SK-N-MC (cell line): ENCODE data around the gene SORBS1.

Experiments
- DNase-seq: peaks from one replicate; pipeline ENCODE4 v3.0.0-alpha.2; 2011; ENCODE audit warnings: low read depth, low spot score
- H3K27ac ChIP-seq: fragments of 200-600 bp; sonication (generic); 2 replicates; pipeline ENCODE4 v1.5.1; 2016; ENCODE audit warnings: mixed run types
- H3K36me3 ChIP-seq: fragments of 200-600 bp; sonication (generic); 2 replicates; pipeline ENCODE4 v1.6.1; 2017; ENCODE audit warnings: antibody characterized with exemption, low read length, mixed read lengths; ENCODE audit not compliant: insufficient read depth
- H3K4me3 ChIP-seq: fragments of 200-600 bp; sonication (generic); 2 replicates; pipeline ENCODE4 v1.5.1; 2016
- H3K9ac ChIP-seq: fragments of 200-600 bp; sonication (generic); 2 replicates; pipeline ENCODE4 v1.8.0; 2017; ENCODE audit warnings: mixed run types, mixed read lengths; ENCODE audit not compliant: insufficient read length
- H3K9me3 ChIP-seq: fragments of 200-600 bp; sonication (generic); 2 replicates; pipeline ENCODE4 v1.6.1; 2017; ENCODE audit warnings: low read depth, mild to moderate bottlenecking, antibody characterized with exemption, low read length, moderate library complexity, mixed read lengths
- EZH2 ChIP-seq: fragments of 200-600 bp; sonication (generic); IDR thresholded peaks from one replicate; pipeline ENCODE4 v1.6.1; 2017; ENCODE audit warnings: antibody characterized with exemption
- FOXP2 ChIP-seq: optimal IDR thresholded peaks from 2 replicates; pipeline ENCODE3; 2011; ENCODE audit warnings: mild to moderate bottlenecking, moderate library complexity; ENCODE audit not compliant: insufficient read depth; ENCODE audit errors: extremely low read length, control extremely low read depth
- POLR2AphosphoS5 ChIP-seq: IDR thresholded peaks from 2 replicates; pipeline ENCODE4 v1.6.1; 2012; ENCODE audit warnings: mild to moderate bottlenecking, low read depth, low read length, borderline replicate concordance

The SORBS1 gene

GRCh38 chr10:95467162-95467599 is 94.0 kb downstream of the SORBS1 start:
- Histone ChIP-seq H3K4me3 (peak overlapping the region; percentile 57), H3K27ac (peak overlapping the region; percentile 79), H3K9me3 (no peaks in the 10 kb centered on the region), H3K36me3 (no peaks in the 10 kb centered on the region), H3K9ac (no peak overlapping the region)
- peak; percentile 47 for TF ChIP-seq FOXP2
- no peak for TF ChIP-seq EZH2
- DNase-seq, result peak; percentile 47

GRCh38 chr10:95466436-95466835 is 94.7 kb downstream of the SORBS1 start:
- no peak overlapping the region for H3K9ac ChIP-seq
- H3K27ac ChIP-seq, result peak overlapping the region; percentile 79
- TF ChIP-seq EZH2 (no peak), POLR2AphosphoS5 (no peak), FOXP2 (no peak)
- H3K9me3 ChIP-seq, result no peaks in the 10 kb centered on the region
- no peak for DNase-seq
- H3K4me3 ChIP-seq, result peak overlapping the region; percentile 57
- H3K36me3 ChIP-seq, result no peaks in the 10 kb centered on the region

GRCh38 chr10:95464280-95464679 is 96.9 kb downstream of the SORBS1 start:
- no peak overlapping the region for H3K4me3 ChIP-seq
- H3K27ac ChIP-seq, result no peak overlapping the region
- H3K36me3 ChIP-seq, result no peaks in the 10 kb centered on the region
- DNase-seq, result no peak
- H3K9me3 ChIP-seq, result no peaks in the 10 kb centered on the region
- no peak overlapping the region for H3K9ac ChIP-seq
- TF ChIP-seq POLR2AphosphoS5 (no peak), EZH2 (no peak), FOXP2 (no peak)

- Histone ChIP-seq H3K27ac (no peak overlapping the region), H3K9me3 (no peaks in the 10 kb centered on the region), H3K36me3 (no peaks in the 10 kb centered on the region), H3K9ac (no peak overlapping the region), H3K4me3 (no peak overlapping the region)
- TF ChIP-seq POLR2AphosphoS5 (no peak), FOXP2 (no peak), EZH2 (no peak)
- no peak for DNase-seq
These were observed 98.2 kb downstream of the SORBS1 start for GRCh38 chr10:95462740-95463667.

- DNase-seq, result no peak
- H3K9me3 ChIP-seq, result no peaks in the 10 kb centered on the region
- no peaks in the 10 kb centered on the region for H3K36me3 ChIP-seq
- H3K4me3 ChIP-seq, result no peak overlapping the region
- TF ChIP-seq FOXP2 (no peak), POLR2AphosphoS5 (no peak), EZH2 (no peak)
- no peak overlapping the region for H3K9ac ChIP-seq
- no peak overlapping the region for H3K27ac ChIP-seq
These were observed 99.6 kb downstream of the SORBS1 start for GRCh38 chr10:95461611-95462010.

- Histone ChIP-seq H3K27ac (no peak overlapping the region), H3K9me3 (no peaks in the 10 kb centered on the region), H3K36me3 (no peaks in the 10 kb centered on the region), H3K4me3 (no peak overlapping the region), H3K9ac (no peak overlapping the region)
- DNase-seq, result no peak
- TF ChIP-seq EZH2 (no peak), POLR2AphosphoS5 (no peak), FOXP2 (no peak)
These were observed 101.6 kb downstream of the SORBS1 start for GRCh38 chr10:95459446-95460045.

- no peaks in the 10 kb centered on the region for H3K36me3 ChIP-seq
These were observed 102.3 kb downstream of the SORBS1 start for GRCh38 chr10:95458871-95459270.

GRCh38 chr10:95458014-95458413 is 103.2 kb downstream of the SORBS1 start:
- Histone ChIP-seq H3K36me3 (no peaks in the 10 kb centered on the region), H3K9me3 (no peaks in the 10 kb centered on the region), H3K27ac (no peak overlapping the region), H3K9ac (no peak overlapping the region), H3K4me3 (no peak overlapping the region)
- DNase-seq, result no peak
- TF ChIP-seq EZH2 (no peak), FOXP2 (no peak), POLR2AphosphoS5 (no peak)

More at GRCh38 chr10:95458871-95459270, 102.3 kb downstream of the SORBS1 start:
- no peak for TF ChIP-seq POLR2AphosphoS5
- TF ChIP-seq FOXP2, result no peak
- TF ChIP-seq EZH2, result no peak
- Histone ChIP-seq H3K27ac (no peak overlapping the region), H3K9ac (no peak overlapping the region), H3K4me3 (no peak overlapping the region), H3K9me3 (no peaks in the 10 kb centered on the region)
- no peak for DNase-seq

GRCh38 chr10:95457319-95457886 is 103.8 kb downstream of the SORBS1 start:
- Histone ChIP-seq H3K9ac (no peak overlapping the region), H3K27ac (no peak overlapping the region), H3K4me3 (no peak overlapping the region), H3K36me3 (no peaks in the 10 kb centered on the region), H3K9me3 (no peaks in the 10 kb centered on the region)
- no peak for TF ChIP-seq FOXP2
- TF ChIP-seq EZH2, result no peak
- TF ChIP-seq POLR2AphosphoS5, result no peak
- no peak for DNase-seq
